GM23248 (cell line): Measurements from ENCODE around the gene SGMS1. TPM values are rescaled to one million over a fixed set of nuclear protein-coding genes. Genes with fewer than 3 reads are reported as not detected.

Source experiments
- DNase-seq: peaks from one replicate; pipeline ENCODE4 v3.0.0-alpha.2; 2015
- H2AFZ ChIP-seq: fragments of 200-600 bp; sonication (generic); 2 replicates; pipeline ENCODE4 v1.6.1; 2016; ENCODE audit warnings: antibody characterized with exemption
- H3F3A ChIP-seq: fragments of 200-600 bp; sonication (generic); 2 replicates; pipeline ENCODE4 v1.6.1; 2016; ENCODE audit warnings: mild to moderate bottlenecking, antibody characterized with exemption, mixed run types; ENCODE audit not compliant: insufficient read depth
- H3K27ac ChIP-seq: fragments of 200-600 bp; sonication (generic); 2 replicates; pipeline ENCODE4 v1.5.1; 2016; ENCODE audit warnings: mild to moderate bottlenecking
- H3K27me3 ChIP-seq: fragments of 200-600 bp; sonication (generic); replicated peaks from 2 replicates; pipeline ENCODE4 v1.6.1; 2016; ENCODE audit warnings: mild to moderate bottlenecking; ENCODE audit not compliant: insufficient read depth
- H3K36me3 ChIP-seq: fragments of 200-600 bp; sonication (generic); 2 replicates; pipeline ENCODE4 v1.6.1; 2016; ENCODE audit warnings: low read depth, mild to moderate bottlenecking
- H3K4me1 ChIP-seq: fragments of 200-600 bp; sonication (generic); 2 replicates; pipeline ENCODE4 v1.6.1; 2016; ENCODE audit warnings: mild to moderate bottlenecking; ENCODE audit not compliant: insufficient read depth
- H3K4me2 ChIP-seq: fragments of 200-600 bp; sonication (generic); one replicate; pipeline ENCODE4 v1.6.1; 2016; ENCODE audit warnings: mild to moderate bottlenecking; ENCODE audit not compliant: unreplicated experiment
- H3K4me3 ChIP-seq: fragments of 200-600 bp; sonication (generic); 2 replicates; pipeline ENCODE4 v1.5.1; 2016; ENCODE audit warnings: mild to moderate bottlenecking
- H3K79me2 ChIP-seq: fragments of 200-600 bp; sonication (generic); 2 replicates; pipeline ENCODE4 v1.6.1; 2016; ENCODE audit warnings: mild to moderate bottlenecking; ENCODE audit not compliant: insufficient read depth
- H3K9ac ChIP-seq: fragments of 200-600 bp; sonication (generic); 2 replicates; pipeline ENCODE4 v1.6.1; 2016; ENCODE audit warnings: mild to moderate bottlenecking
- H3K9me2 ChIP-seq: fragments of 200-600 bp; sonication (generic); 2 replicates; pipeline ENCODE4 v1.6.1; 2016; ENCODE audit warnings: mixed run types, mild to moderate bottlenecking, moderate library complexity; ENCODE audit not compliant: insufficient read depth
- H3K9me3 ChIP-seq: fragments of 200-600 bp; sonication (generic); one replicate; pipeline ENCODE4 v1.6.1; 2017; ENCODE audit warnings: low read depth
- H4K20me1 ChIP-seq: fragments of 200-600 bp; sonication (generic); 2 replicates; pipeline ENCODE4 v1.6.0; 2016; ENCODE audit not compliant: insufficient read depth
- EZH2 ChIP-seq: fragments of 200-600 bp; sonication (generic); IDR thresholded peaks from 2 replicates; pipeline ENCODE4 v1.6.1; 2018; ENCODE audit warnings: antibody characterized with exemption, mild to moderate bottlenecking; ENCODE audit not compliant: insufficient read depth, poor library complexity, severe bottlenecking
- EZH2phosphoT487 ChIP-seq: fragments of 200-600 bp; sonication (generic); IDR thresholded peaks from 2 replicates; pipeline ENCODE4 v1.6.1; 2018; ENCODE audit warnings: antibody characterized with exemption, moderate library complexity, mild to moderate bottlenecking, low read depth; ENCODE audit not compliant: insufficient read depth
- WGBS, 2 experiments: methylation state at CpG; one replicate each; pipeline ENCODE4 v1.1.6; 2015 to 2017; ENCODE audit warnings: low lambda C conversion rate in 2 of 2, low coverage in 1 of 2; ENCODE audit errors: missing lambda C conversion rate in 2 of 2; 5-methylcytosine and 5-hydroxymethylcytosine counted together
- in situ Hi-C: fragments of 300-500 bp; cut with MboI; formaldehyde crosslinking; loops from 2 replicates; pipeline ENCODE4 v1.15.0; 2020
- polyA plus RNA-seq: library from polyadenylated mRNA; unstranded; fragments of >200 nt; fragmentation: Nextera tagmentation; extraction: Ambion mirVana; gene quantifications from 2 replicates; pipeline ENCODE4 v1.2.1, GENCODE V29; 2016
- total RNA-seq: library from RNA; depleted of rRNA; stranded (reverse); fragments of >200 nt; shearing (Covaris generic); gene quantifications from 2 replicates; pipeline ENCODE4 v1.2.3, GENCODE V29; 2014

SGMS1 gene
- total and polyA plus RNA-seq, 2 experiments from 2014 or later, result 22.7 to 53.6 TPM

GRCh38 chr10:50334273-50334672 lies 289.5 kb downstream of the SGMS1 start:
- in situ Hi-C loops, result no loop called here
- Histone ChIP-seq H3K4me1 (peaks cover 5% of the 10 kb centered on the region; the same call in 1 of the 2 replicates), H3K9me2 (no peaks in the 10 kb centered on the region; the same call in 1 of the 2 replicates), H3K36me3 (no peaks in the 10 kb centered on the region), H3F3A (no peaks in the 10 kb centered on the region), H3K27me3 (no peaks in the 10 kb centered on the region), H3K9ac (no peak overlapping the region), H4K20me1 (no peaks in the 10 kb centered on the region), H3K79me2 (peaks cover 26% of the 10 kb centered on the region), H3K9me3 (no peaks in the 10 kb centered on the region), H3K4me3 (no peak overlapping the region), H2AFZ (no peak overlapping the region), H3K27ac (no peak overlapping the region), H3K4me2 (no peak overlapping the region)
- WGBS, 2 experiments, result 96 to 98% methylated on average over 2 of the region's 2 CpGs
- no peak for DNase-seq
- TF ChIP-seq EZH2 (no peak), EZH2phosphoT487 (no peak)

- Histone ChIP-seq H3K27me3 (no peaks in the 10 kb centered on the region), H3K36me3 (no peaks in the 10 kb centered on the region), H3K9me2 (no peaks in the 10 kb centered on the region; the same call in 1 of the 2 replicates), H3K4me2 (no peak overlapping the region), H3K9me3 (no peaks in the 10 kb centered on the region), H3K4me1 (peaks cover 5% of the 10 kb centered on the region; the same call in 1 of the 2 replicates), H3K4me3 (no peak overlapping the region), H2AFZ (no peak overlapping the region), H3F3A (no peaks in the 10 kb centered on the region), H3K27ac (no peak overlapping the region), H4K20me1 (no peaks in the 10 kb centered on the region), H3K9ac (no peak overlapping the region), H3K79me2 (peaks cover 30% of the 10 kb centered on the region)
- TF ChIP-seq EZH2phosphoT487 (no peak), EZH2 (no peak)
- no peak for DNase-seq
- in situ Hi-C loops, result no loop called here
Observed at GRCh38 chr10:50333872-50334271, 289.9 kb downstream of the SGMS1 start.

GRCh38 chr10:50332108-50332842 lies 291.5 kb downstream of the SGMS1 start:
- Histone ChIP-seq H3K36me3 (no peaks in the 10 kb centered on the region), H2AFZ (no peak overlapping the region), H3K27me3 (no peaks in the 10 kb centered on the region), H4K20me1 (no peaks in the 10 kb centered on the region), H3K9me2 (no peaks in the 10 kb centered on the region; the same call in 1 of the 2 replicates), H3F3A (peaks cover 5% of the 10 kb centered on the region), H3K4me2 (no peak overlapping the region), H3K79me2 (peaks cover 34% of the 10 kb centered on the region), H3K4me3 (no peak overlapping the region), H3K4me1 (peaks cover 10% of the 10 kb centered on the region), H3K27ac (no peak overlapping the region), H3K9ac (no peak overlapping the region), H3K9me3 (no peaks in the 10 kb centered on the region)
- 90 to 95% methylated on average over 3 of the region's 3 CpGs for WGBS, 2 experiments
- DNase-seq, result no peak
- TF ChIP-seq EZH2 (no peak), EZH2phosphoT487 (no peak)
- in situ Hi-C loops, result no loop called here

- Histone ChIP-seq H3K9ac (no peak overlapping the region), H2AFZ (no peak overlapping the region), H3K79me2 (peaks cover 34% of the 10 kb centered on the region), H3K9me3 (no peaks in the 10 kb centered on the region), H3K27ac (no peak overlapping the region), H3K4me3 (no peak overlapping the region), H3K27me3 (no peaks in the 10 kb centered on the region), H3K36me3 (no peaks in the 10 kb centered on the region), H3K4me1 (peaks cover 17% of the 10 kb centered on the region), H3K9me2 (no peaks in the 10 kb centered on the region; the same call in 1 of the 2 replicates), H3K4me2 (no peak overlapping the region), H4K20me1 (no peaks in the 10 kb centered on the region), H3F3A (peaks cover 13% of the 10 kb centered on the region)
- 97 to 100% methylated on average over 2 of the region's 2 CpGs for whole genome bisulfite sequencing, 2 experiments
- in situ Hi-C loops, result no loop called here
- DNase-seq, result no peak
- TF ChIP-seq EZH2 (no peak), EZH2phosphoT487 (no peak)
Observed at GRCh38 chr10:50331486-50331885, 292.3 kb downstream of the SGMS1 start.
